Activated T-helper 17 cell treated with anti-CD3 and anti-CD28 coated beads, Interleukin-2, amount 50 U/mL, for 72 hours (primary cell): ENCODE data around the gene PCSK9. TPM values are rescaled to one million over a fixed set of nuclear protein-coding genes. Genes with fewer than 3 reads are reported as not detected.
"Not testable (repeated sequence)": the region's sequence is repeated elsewhere in the genome, so short reads cannot be mapped to it uniquely, and the experiment has no call there.

Source experiments
- ATAC-seq: fragments of 150-1000 bp; cut with Tn5 transposase; replicated peaks from 2 replicates; pipeline ENCODE4 v1.10.0; 2021; ENCODE audit warnings: mild to moderate bottlenecking, moderate library complexity
- H3K27ac Mint-ChIP-seq: one replicate; pipeline ENCODE4 v1.8.0; 2022; ENCODE audit warnings: mixed read lengths
- H3K27me3 Mint-ChIP-seq: one replicate; pipeline ENCODE4 v1.8.0; 2022; ENCODE audit warnings: mixed read lengths
- H3K36me3 Mint-ChIP-seq: one replicate; pipeline ENCODE4 v1.8.0; 2022; ENCODE audit warnings: low read depth, mild to moderate bottlenecking, mixed read lengths
- H3K4me1 Mint-ChIP-seq: one replicate; pipeline ENCODE4 v1.8.0; 2022; ENCODE audit warnings: mixed read lengths
- H3K4me3 Mint-ChIP-seq: one replicate; pipeline ENCODE4 v1.8.0; 2022; ENCODE audit warnings: mild to moderate bottlenecking, mixed read lengths
- H3K9me3 Mint-ChIP-seq: one replicate; pipeline ENCODE4 v1.8.0; 2022; ENCODE audit warnings: mixed read lengths
- total RNA-seq, 2 donors: library from RNA; stranded (reverse); gene quantifications; one replicate each; pipeline ENCODE4 v1.2.3, GENCODE V29; 2022

The PCSK9 gene
- total RNA-seq, 2 donors from 2014 or later = not detected

GRCh38 chr1:55024163-55024562 is 15.2 kb upstream of the PCSK9 start:
- H3K27me3 Mint-ChIP-seq = peaks cover 13% of the 10 kb centered on the region
- peak overlapping the region; percentile 32 for H3K27ac Mint-ChIP-seq
- not testable (repeated sequence) for H3K4me3 Mint-ChIP-seq, ATAC-seq, H3K4me1 Mint-ChIP-seq, H3K36me3 Mint-ChIP-seq, H3K9me3 Mint-ChIP-seq

- H3K9me3 Mint-ChIP-seq, H3K36me3 Mint-ChIP-seq, ATAC-seq, H3K27ac Mint-ChIP-seq, H3K4me3 Mint-ChIP-seq, H3K4me1 Mint-ChIP-seq: not testable (repeated sequence)
- peaks cover 18% of the 10 kb centered on the region for H3K27me3 Mint-ChIP-seq
These were observed 12.7 kb upstream of the PCSK9 start for GRCh38 chr1:55026682-55027081.

- H3K27ac Mint-ChIP-seq, H3K9me3 Mint-ChIP-seq, H3K36me3 Mint-ChIP-seq: not testable (repeated sequence)
These were observed 8.2 kb upstream of the PCSK9 start for GRCh38 chr1:55031098-55031497.

GRCh38 chr1:55033265-55033614 is 6.1 kb upstream of the PCSK9 start:
- no peaks in the 10 kb centered on the region for H3K9me3 Mint-ChIP-seq
- ATAC-seq = no peak
- H3K36me3 Mint-ChIP-seq = no peaks in the 10 kb centered on the region
- H3K4me1 Mint-ChIP-seq = no peaks in the 10 kb centered on the region
- H3K4me3 Mint-ChIP-seq = no peak overlapping the region
- H3K27ac Mint-ChIP-seq = no peak overlapping the region
- peaks cover 57% of the 10 kb centered on the region for H3K27me3 Mint-ChIP-seq

More at GRCh38 chr1:55031098-55031497, 8.2 kb upstream of the PCSK9 start:
- H3K4me3 Mint-ChIP-seq, ATAC-seq, H3K4me1 Mint-ChIP-seq: not testable (repeated sequence)
- peaks cover 41% of the 10 kb centered on the region for H3K27me3 Mint-ChIP-seq

- no peaks in the 10 kb centered on the region for H3K4me1 Mint-ChIP-seq
- no peak overlapping the region for H3K27ac Mint-ChIP-seq
- no peaks in the 10 kb centered on the region for H3K9me3 Mint-ChIP-seq
- H3K27me3 Mint-ChIP-seq = peaks cover 69% of the 10 kb centered on the region
- H3K4me3 Mint-ChIP-seq = no peak overlapping the region
- H3K36me3 Mint-ChIP-seq = no peaks in the 10 kb centered on the region
- ATAC-seq = no peak
These were observed 4.7 kb upstream of the PCSK9 start for GRCh38 chr1:55034476-55035133.

- Mint-ChIP-seq H3K4me1 (no peaks in the 10 kb centered on the region), H3K4me3 (no peak overlapping the region), H3K27me3 (peaks cover 70% of the 10 kb centered on the region), H3K9me3 (no peaks in the 10 kb centered on the region), H3K27ac (no peak overlapping the region), H3K36me3 (no peaks in the 10 kb centered on the region)
- ATAC-seq = no peak
These were observed 3.4 kb upstream of the PCSK9 start for GRCh38 chr1:55035904-55036303.

GRCh38 chr1:55037733-55038551 is 1.4 kb upstream of the PCSK9 start:
- no peak for ATAC-seq
- no peaks in the 10 kb centered on the region for H3K4me1 Mint-ChIP-seq
- no peak overlapping the region for H3K4me3 Mint-ChIP-seq
- no peaks in the 10 kb centered on the region for H3K36me3 Mint-ChIP-seq
- no peaks in the 10 kb centered on the region for H3K9me3 Mint-ChIP-seq
- H3K27ac Mint-ChIP-seq = no peak overlapping the region
- peaks cover 70% of the 10 kb centered on the region for H3K27me3 Mint-ChIP-seq

GRCh38 chr1:55038552-55038838 is 853 bp upstream of the PCSK9 start:
- Mint-ChIP-seq H3K9me3 (no peaks in the 10 kb centered on the region), H3K27me3 (peaks cover 65% of the 10 kb centered on the region), H3K4me3 (no peak overlapping the region), H3K4me1 (no peaks in the 10 kb centered on the region), H3K36me3 (no peaks in the 10 kb centered on the region), H3K27ac (no peak overlapping the region)
- no peak for ATAC-seq

GRCh38 chr1:55038974-55039341 is 390 bp upstream of the PCSK9 start:
- no peak overlapping the region for H3K27ac Mint-ChIP-seq
- no peaks in the 10 kb centered on the region for H3K36me3 Mint-ChIP-seq
- peaks cover 64% of the 10 kb centered on the region for H3K27me3 Mint-ChIP-seq
- H3K4me3 Mint-ChIP-seq = no peak overlapping the region
- ATAC-seq = no peak
- H3K9me3 Mint-ChIP-seq = no peaks in the 10 kb centered on the region
- H3K4me1 Mint-ChIP-seq = no peaks in the 10 kb centered on the region

GRCh38 chr1:55040083-55040932 is 960 bp downstream of the PCSK9 start:
- H3K9me3 Mint-ChIP-seq = no peaks in the 10 kb centered on the region
- peaks cover 55% of the 10 kb centered on the region for H3K27me3 Mint-ChIP-seq
- H3K4me3 Mint-ChIP-seq = no peak overlapping the region
- H3K27ac Mint-ChIP-seq = no peak overlapping the region
- no peaks in the 10 kb centered on the region for H3K4me1 Mint-ChIP-seq
- no peak for ATAC-seq
- no peaks in the 10 kb centered on the region for H3K36me3 Mint-ChIP-seq

- Mint-ChIP-seq H3K9me3 (no peaks in the 10 kb centered on the region), H3K27ac (no peak overlapping the region), H3K27me3 (peaks cover 48% of the 10 kb centered on the region)
These were observed 1.7 kb downstream of the PCSK9 start for GRCh38 chr1:55040933-55041494.

GRCh38 chr1:55041613-55042012 is 2.3 kb downstream of the PCSK9 start:
- H3K36me3 Mint-ChIP-seq = no peaks in the 10 kb centered on the region
- ATAC-seq = no peak
- H3K4me3 Mint-ChIP-seq = no peak overlapping the region
- H3K9me3 Mint-ChIP-seq = no peaks in the 10 kb centered on the region
- H3K27ac Mint-ChIP-seq = no peak overlapping the region
- no peaks in the 10 kb centered on the region for H3K4me1 Mint-ChIP-seq
- H3K27me3 Mint-ChIP-seq = peaks cover 43% of the 10 kb centered on the region

More at GRCh38 chr1:55040933-55041494, 1.7 kb downstream of the PCSK9 start:
- no peak overlapping the region for H3K4me3 Mint-ChIP-seq
- no peak for ATAC-seq
- no peaks in the 10 kb centered on the region for H3K36me3 Mint-ChIP-seq
- H3K4me1 Mint-ChIP-seq = no peaks in the 10 kb centered on the region

GRCh38 chr1:55043011-55043410 is 3.7 kb downstream of the PCSK9 start:
- no peak overlapping the region for H3K4me3 Mint-ChIP-seq
- peaks cover 33% of the 10 kb centered on the region for H3K27me3 Mint-ChIP-seq
- H3K4me1 Mint-ChIP-seq = no peaks in the 10 kb centered on the region
- no peak for ATAC-seq
- H3K9me3 Mint-ChIP-seq = no peaks in the 10 kb centered on the region
- no peaks in the 10 kb centered on the region for H3K36me3 Mint-ChIP-seq
- H3K27ac Mint-ChIP-seq = no peak overlapping the region

GRCh38 chr1:55043726-55044125 is 4.4 kb downstream of the PCSK9 start:
- no peaks in the 10 kb centered on the region for H3K36me3 Mint-ChIP-seq
- no peak overlapping the region for H3K4me3 Mint-ChIP-seq
- no peak for ATAC-seq
- H3K4me1 Mint-ChIP-seq = no peaks in the 10 kb centered on the region
- peaks cover 26% of the 10 kb centered on the region for H3K27me3 Mint-ChIP-seq
- no peaks in the 10 kb centered on the region for H3K9me3 Mint-ChIP-seq
- no peak overlapping the region for H3K27ac Mint-ChIP-seq
